Natural killer cell (primary cell): ENCODE measurements around the gene PEX7. TPM values are rescaled to one million over a fixed set of nuclear protein-coding genes. Genes with fewer than 3 reads are reported as not detected.

Source experiments
- ATAC-seq, 3 donors: fragments of 150-1000 bp in 2 of 3; fragments of 200-7000 bp in 1 of 3; cut with Tn5 transposase; 1 replicate in 1 of 3; 2 replicates in 2 of 3; pipeline ENCODE4 v1.10.0; 2021; ENCODE audit warnings: mild to moderate bottlenecking in 2 of 3, moderate library complexity in 2 of 3
- DNase-seq, 2 donors: peaks; one replicate each; pipeline versions ENCODE4 v3.0.0 to v3.0.0-alpha.2; 2013 to 2021; ENCODE audit warnings: mixed read lengths in 1 of 2
- H3K27ac ChIP-seq: one replicate; pipeline ENCODE4 v1.5.1; 2013; ENCODE audit warnings: mild to moderate bottlenecking, low read length
- H3K27me3 ChIP-seq: one replicate; pipeline ENCODE4 v1.6.1; 2013; ENCODE audit warnings: low read length; ENCODE audit not compliant: control insufficient read depth, insufficient read depth
- H3K36me3 ChIP-seq: one replicate; pipeline ENCODE4 v1.6.1; 2013; ENCODE audit warnings: low read length; ENCODE audit not compliant: control insufficient read depth, insufficient read depth
- H3K4me1 ChIP-seq: one replicate; pipeline ENCODE4 v1.6.1; 2013; ENCODE audit warnings: low read length; ENCODE audit not compliant: control insufficient read depth, insufficient read depth
- H3K4me3 ChIP-seq: one replicate; pipeline ENCODE4 v1.5.1; 2013; ENCODE audit warnings: low read length
- H3K9me3 ChIP-seq: one replicate; pipeline ENCODE4 v1.6.1; 2013; ENCODE audit warnings: low read length; ENCODE audit not compliant: control insufficient read depth, insufficient read depth
- H3K27ac Mint-ChIP-seq, 2 donors: one replicate each; pipeline ENCODE4 v1.8.0; 2022; ENCODE audit warnings: mild to moderate bottlenecking in 2 of 2, mixed read lengths in 2 of 2, moderate library complexity in 1 of 2
- H3K27me3 Mint-ChIP-seq, 2 donors: one replicate each; pipeline ENCODE4 v1.8.0; 2022; ENCODE audit warnings: low read depth in 2 of 2, mixed read lengths in 2 of 2
- H3K36me3 Mint-ChIP-seq: one replicate; pipeline ENCODE4 v1.8.0; 2022; ENCODE audit warnings: mixed read lengths
- H3K4me1 Mint-ChIP-seq, 2 donors: one replicate each; pipeline ENCODE4 v1.8.0; 2022; ENCODE audit warnings: mixed read lengths in 2 of 2
- H3K4me3 Mint-ChIP-seq: one replicate; pipeline ENCODE4 v1.8.0; 2022; ENCODE audit warnings: mild to moderate bottlenecking, moderate library complexity, mixed read lengths
- H3K9me3 Mint-ChIP-seq, 2 donors: one replicate each; pipeline ENCODE4 v1.8.0; 2022; ENCODE audit warnings: mixed read lengths in 2 of 2
- WGBS: methylation state at CpG from one replicate; pipeline ENCODE4 v1.1.7; 2013; ENCODE audit warnings: missing lambda C conversion rate; ENCODE audit not compliant: insufficient coverage; 5-methylcytosine and 5-hydroxymethylcytosine counted together
- intact Hi-C: fragments of 100-400 bp; cut with micrococcal nuclease; formaldehyde crosslinking; loops from one replicate; pipeline ENCODE4 v1.14.2; 2022
- total RNA-seq, 4 donors: library from RNA; stranded (reverse); fragments of 120-200 nt in 1 of 4; gene quantifications; one replicate each; pipeline versions ENCODE4 v1.2.3 to v1.2.4, GENCODE V29; 2013 to 2022
- TF ChIP-seq, protein P1 (sequence below): fragments of 200-600 bp; IDR thresholded peaks from one replicate; pipeline ENCODE4 v1.8.0; 2022; ENCODE audit warnings: antibody characterized with exemption

The PEX7 gene
- total RNA-seq, 3 donors from 2014 or later (not counting 1 experiment from before 2014, with no cell fraction given), result 2.4 to 3.6 (median 2.5) TPM

DNA sequence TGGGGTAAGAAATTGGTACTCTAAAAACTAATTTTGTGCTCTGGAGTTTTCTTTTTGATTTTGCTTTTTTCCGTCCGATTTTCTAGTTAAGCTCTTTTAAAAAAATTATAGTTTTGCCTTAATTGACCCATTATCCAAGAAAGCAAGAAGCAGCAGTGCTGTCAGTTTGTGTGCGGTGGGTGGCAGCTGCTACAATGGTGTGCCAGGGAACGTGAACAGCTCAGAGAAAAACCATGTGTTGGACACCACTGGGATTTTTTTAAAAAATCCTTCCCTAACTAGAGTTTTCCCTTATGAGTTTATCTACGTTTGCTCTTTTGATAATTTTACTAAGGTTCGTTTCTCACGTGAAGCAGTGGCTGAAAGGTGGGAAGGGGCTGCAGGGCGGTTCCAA is 38.1 kb upstream of the PEX7 start:
- Histone ChIP-seq H3K9me3 (no peaks in the 10 kb centered on the region), H3K27ac (peak overlapping the region; percentile 38), H3K36me3 (no peaks in the 10 kb centered on the region), H3K27me3 (no peaks in the 10 kb centered on the region), H3K4me3 (peak overlapping the region; percentile 13), H3K4me1 (peaks cover 52% of the 10 kb centered on the region)
- no peak for DNase-seq
- intact Hi-C loops, result no loop called here
- H3K4me1 Mint-ChIP-seq, result peaks cover 61 to 85% of the 10 kb centered on the region in 2 donors
- WGBS, result 25% methylated on average over 7 of the region's 8 CpGs
- no peaks in the 10 kb centered on the region for H3K27me3 Mint-ChIP-seq
- H3K27ac Mint-ChIP-seq, result peak overlapping the region; percentile 96
- no peaks in the 10 kb centered on the region for H3K36me3 Mint-ChIP-seq
- ATAC-seq, result no peak
- H3K9me3 Mint-ChIP-seq, result peaks cover 2 to 8% of the 10 kb centered on the region in 2 donors
- TF ChIP-seq, protein P1, sequence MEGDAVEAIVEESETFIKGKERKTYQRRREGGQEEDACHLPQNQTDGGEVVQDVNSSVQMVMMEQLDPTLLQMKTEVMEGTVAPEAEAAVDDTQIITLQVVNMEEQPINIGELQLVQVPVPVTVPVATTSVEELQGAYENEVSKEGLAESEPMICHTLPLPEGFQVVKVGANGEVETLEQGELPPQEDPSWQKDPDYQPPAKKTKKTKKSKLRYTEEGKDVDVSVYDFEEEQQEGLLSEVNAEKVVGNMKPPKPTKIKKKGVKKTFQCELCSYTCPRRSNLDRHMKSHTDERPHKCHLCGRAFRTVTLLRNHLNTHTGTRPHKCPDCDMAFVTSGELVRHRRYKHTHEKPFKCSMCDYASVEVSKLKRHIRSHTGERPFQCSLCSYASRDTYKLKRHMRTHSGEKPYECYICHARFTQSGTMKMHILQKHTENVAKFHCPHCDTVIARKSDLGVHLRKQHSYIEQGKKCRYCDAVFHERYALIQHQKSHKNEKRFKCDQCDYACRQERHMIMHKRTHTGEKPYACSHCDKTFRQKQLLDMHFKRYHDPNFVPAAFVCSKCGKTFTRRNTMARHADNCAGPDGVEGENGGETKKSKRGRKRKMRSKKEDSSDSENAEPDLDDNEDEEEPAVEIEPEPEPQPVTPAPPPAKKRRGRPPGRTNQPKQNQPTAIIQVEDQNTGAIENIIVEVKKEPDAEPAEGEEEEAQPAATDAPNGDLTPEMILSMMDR, result no peak
- H3K4me3 Mint-ChIP-seq, result peak overlapping the region; percentile 93

DNA sequence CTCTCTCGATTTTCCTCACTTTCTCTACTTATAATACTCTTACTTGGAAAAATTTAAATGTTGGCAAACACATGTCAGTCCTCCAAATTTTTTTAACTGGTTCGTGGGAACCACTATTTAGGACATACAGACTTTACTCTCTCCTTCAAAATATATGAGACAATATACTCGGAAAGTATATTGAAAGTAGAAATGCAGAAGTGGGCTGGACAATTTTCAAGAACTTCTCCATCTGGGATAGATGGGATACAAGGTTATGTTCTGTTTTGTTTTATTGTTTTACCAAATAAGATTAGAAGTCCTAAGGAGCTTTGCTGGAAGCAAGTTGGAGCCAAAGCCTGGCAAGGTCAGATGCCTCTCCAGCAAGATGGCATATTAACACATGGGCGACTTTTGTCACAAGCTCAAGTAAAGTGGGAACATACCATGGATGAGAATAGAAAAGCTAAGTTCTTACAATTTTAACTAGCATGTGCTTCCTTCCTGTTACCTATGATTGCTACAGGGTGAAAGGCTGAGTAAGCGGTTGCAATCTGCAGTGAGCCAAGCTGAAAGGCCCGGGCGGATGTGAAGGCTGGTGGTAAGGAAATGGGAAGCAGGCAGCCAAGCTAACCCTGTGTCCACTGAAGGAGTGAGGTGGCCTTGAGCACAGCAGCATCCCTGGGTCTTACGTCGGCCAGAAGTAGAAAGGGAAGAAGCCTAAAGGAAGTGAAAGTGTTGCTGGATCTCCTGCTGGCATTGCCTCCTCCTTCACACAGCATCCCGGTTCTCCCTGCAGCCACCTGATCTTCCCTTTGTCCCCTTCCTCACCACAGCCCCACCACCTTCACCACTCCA is 37.3 kb upstream of the PEX7 start:
- intact Hi-C loops, result no loop called here
- no peaks in the 10 kb centered on the region for H3K36me3 Mint-ChIP-seq
- 12% methylated on average over 8 of the region's 10 CpGs for WGBS
- peak; percentile 39 to 61 (median 52) for ATAC-seq
- Histone ChIP-seq H3K4me3 (peak overlapping the region; percentile 13), H3K27me3 (no peaks in the 10 kb centered on the region), H3K9me3 (no peaks in the 10 kb centered on the region), H3K36me3 (no peaks in the 10 kb centered on the region), H3K27ac (peak overlapping the region; percentile 49), H3K4me1 (peaks cover 59% of the 10 kb centered on the region)
- TF ChIP-seq, protein P1, result no peak
- peaks cover 2 to 8% of the 10 kb centered on the region in 2 donors for H3K9me3 Mint-ChIP-seq
- peak overlapping the region; percentile 93 for H3K4me3 Mint-ChIP-seq
- peak in 1 of 2 donors; percentile 63 for DNase-seq
- no peaks in the 10 kb centered on the region for H3K27me3 Mint-ChIP-seq
- peak overlapping the region; percentile 96 for H3K27ac Mint-ChIP-seq
- H3K4me1 Mint-ChIP-seq, result peaks cover 59 to 80% of the 10 kb centered on the region in 2 donors

DNA sequence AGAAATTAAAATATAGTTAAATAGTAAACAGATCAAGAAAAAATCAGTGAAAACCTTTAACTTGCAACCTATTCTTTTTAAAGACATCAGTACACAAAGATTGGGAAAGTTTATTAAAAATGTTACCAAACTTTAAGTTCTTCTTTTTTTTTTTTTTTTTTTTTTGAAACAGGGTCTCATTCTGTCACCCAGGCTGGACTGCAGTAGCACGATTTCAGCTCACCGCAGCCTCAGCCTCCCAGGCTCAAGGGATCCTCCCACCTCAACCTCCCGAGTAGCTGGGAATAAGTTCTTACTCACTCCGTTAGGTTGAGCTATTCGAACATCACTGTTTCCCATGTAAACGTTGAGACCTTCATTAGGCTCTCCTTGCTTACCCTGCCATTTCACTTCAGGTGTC is 35.7 kb upstream of the PEX7 start:
- ATAC-seq, result no peak
- H3K36me3 Mint-ChIP-seq, result no peaks in the 10 kb centered on the region
- DNase-seq, result no peak
- H3K27me3 ChIP-seq, result no peaks in the 10 kb centered on the region
- peaks cover 2 to 8% of the 10 kb centered on the region in 2 donors for H3K9me3 Mint-ChIP-seq
- TF ChIP-seq, protein P1, result no peak
- no peaks in the 10 kb centered on the region for H3K9me3 ChIP-seq
- H3K4me1 ChIP-seq, result peaks cover 59% of the 10 kb centered on the region
- no peaks in the 10 kb centered on the region for H3K27me3 Mint-ChIP-seq
- peak overlapping the region; percentile 96 for H3K27ac Mint-ChIP-seq
- intact Hi-C loops, result no loop called here
- peak overlapping the region; percentile 86 for H3K4me3 Mint-ChIP-seq
- no peak overlapping the region for H3K4me3 ChIP-seq
- H3K4me1 Mint-ChIP-seq, result peaks cover 72 to 84% of the 10 kb centered on the region in 2 donors
- 88% methylated on average over 6 of the region's 6 CpGs for WGBS
- H3K27ac ChIP-seq, result peak overlapping the region; percentile 84
- H3K36me3 ChIP-seq, result no peaks in the 10 kb centered on the region
